ENCODE measurements around the gene GCSAM. TPM values are rescaled to one million over a fixed set of nuclear protein-coding genes. Genes with fewer than 3 reads are reported as not detected.

GCSAM gene
- total and polyA plus RNA-seq, 2 experiments from 2014 or later, result 0.86 TPM; not detected in 1

DNA sequence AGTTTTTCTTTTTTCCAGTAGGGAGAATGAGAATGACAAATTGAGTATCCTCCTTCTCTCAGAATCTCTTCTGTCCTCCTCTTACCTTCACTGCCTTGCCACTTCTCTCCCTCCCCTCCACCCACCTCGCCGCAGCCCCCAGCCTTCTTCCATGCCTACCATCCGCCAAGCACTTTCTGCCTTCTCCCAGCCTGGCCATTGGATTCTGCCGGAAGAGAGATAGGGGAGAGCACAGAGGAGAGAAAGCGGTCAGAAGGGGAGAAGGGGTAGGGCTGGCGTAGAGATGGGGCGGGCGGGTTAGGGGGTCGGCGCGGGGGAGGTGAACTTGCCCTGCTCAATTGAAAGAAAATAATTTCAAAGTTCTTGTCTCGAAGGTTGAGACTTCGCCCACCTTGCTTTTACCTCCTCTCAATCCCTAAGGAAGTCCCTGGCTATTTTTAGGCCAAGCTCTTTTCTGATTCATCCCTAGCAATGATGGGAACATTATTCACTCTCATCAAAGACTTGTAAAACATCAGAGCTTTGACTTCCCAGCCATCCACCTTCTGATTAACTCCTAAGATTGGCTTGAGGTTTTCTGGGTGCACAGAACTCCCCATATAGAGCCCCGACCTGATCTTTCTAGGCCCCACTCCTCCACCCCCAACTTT lies 46.0 kb downstream of the GCSAM start:
- peak overlapping the region; percentile 96 for H3K4me2 ChIP-seq
- ATAC-seq, result peak; percentile 27
- DNase-seq (ENCODE audit: low spot score), result peak; percentile 19
- peak overlapping the region; percentile 87 for H2AFZ ChIP-seq
- no peaks in the 10 kb centered on the region for H3K36me3 ChIP-seq (ENCODE audit: insufficient read depth)
- H3K27ac ChIP-seq (ENCODE audit: low read depth), result peak overlapping the region; percentile 85; the same call in 1 of the 2 replicates
- H3F3A ChIP-seq (replicated peaks; ENCODE audit: low read depth), result peaks cover 5% of the 10 kb centered on the region; the same call in 1 of the 2 replicates
- H3K27me3 ChIP-seq (ENCODE audit: insufficient read depth), result peaks cover 19% of the 10 kb centered on the region
- TF ChIP-seq POLR2AphosphoS5 (IDR thresholded peaks at IDR 0.05; ENCODE audit: low read depth) (no peak), ZNF114 (CRISPR knock-in tag; IDR thresholded peaks at IDR 0.05) (no peak), CREB1 (CRISPR knock-in tag; IDR thresholded peaks at IDR 0.05; ENCODE audit: low read depth) (no peak), NANOG (IDR thresholded peaks at IDR 0.05; ENCODE audit: borderline replicate concordance) (no peak), STAT1 (IDR thresholded peaks at IDR 0.05; ENCODE audit: unreplicated experiment) (no peak), ZNF331 (CRISPR knock-in tag; IDR thresholded peaks at IDR 0.05; ENCODE audit: low read depth) (no peak), EZH2phosphoT487 (IDR thresholded peaks at IDR 0.05; ENCODE audit: unreplicated experiment) (no peak), JUNB (IDR thresholded peaks at IDR 0.05; ENCODE audit: unreplicated experiment) (no peak), EZH2 (IDR thresholded peaks at IDR 0.05; ENCODE audit: low read depth, unreplicated experiment) (no peak)
- TF ChIP-seq, protein P1, sequence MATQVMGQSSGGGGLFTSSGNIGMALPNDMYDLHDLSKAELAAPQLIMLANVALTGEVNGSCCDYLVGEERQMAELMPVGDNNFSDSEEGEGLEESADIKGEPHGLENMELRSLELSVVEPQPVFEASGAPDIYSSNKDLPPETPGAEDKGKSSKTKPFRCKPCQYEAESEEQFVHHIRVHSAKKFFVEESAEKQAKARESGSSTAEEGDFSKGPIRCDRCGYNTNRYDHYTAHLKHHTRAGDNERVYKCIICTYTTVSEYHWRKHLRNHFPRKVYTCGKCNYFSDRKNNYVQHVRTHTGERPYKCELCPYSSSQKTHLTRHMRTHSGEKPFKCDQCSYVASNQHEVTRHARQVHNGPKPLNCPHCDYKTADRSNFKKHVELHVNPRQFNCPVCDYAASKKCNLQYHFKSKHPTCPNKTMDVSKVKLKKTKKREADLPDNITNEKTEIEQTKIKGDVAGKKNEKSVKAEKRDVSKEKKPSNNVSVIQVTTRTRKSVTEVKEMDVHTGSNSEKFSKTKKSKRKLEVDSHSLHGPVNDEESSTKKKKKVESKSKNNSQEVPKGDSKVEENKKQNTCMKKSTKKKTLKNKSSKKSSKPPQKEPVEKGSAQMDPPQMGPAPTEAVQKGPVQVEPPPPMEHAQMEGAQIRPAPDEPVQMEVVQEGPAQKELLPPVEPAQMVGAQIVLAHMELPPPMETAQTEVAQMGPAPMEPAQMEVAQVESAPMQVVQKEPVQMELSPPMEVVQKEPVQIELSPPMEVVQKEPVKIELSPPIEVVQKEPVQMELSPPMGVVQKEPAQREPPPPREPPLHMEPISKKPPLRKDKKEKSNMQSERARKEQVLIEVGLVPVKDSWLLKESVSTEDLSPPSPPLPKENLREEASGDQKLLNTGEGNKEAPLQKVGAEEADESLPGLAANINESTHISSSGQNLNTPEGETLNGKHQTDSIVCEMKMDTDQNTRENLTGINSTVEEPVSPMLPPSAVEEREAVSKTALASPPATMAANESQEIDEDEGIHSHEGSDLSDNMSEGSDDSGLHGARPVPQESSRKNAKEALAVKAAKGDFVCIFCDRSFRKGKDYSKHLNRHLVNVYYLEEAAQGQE (IDR thresholded peaks at IDR 0.05; ENCODE audit: unreplicated experiment), result no peak
- TF ChIP-seq, protein P2, sequence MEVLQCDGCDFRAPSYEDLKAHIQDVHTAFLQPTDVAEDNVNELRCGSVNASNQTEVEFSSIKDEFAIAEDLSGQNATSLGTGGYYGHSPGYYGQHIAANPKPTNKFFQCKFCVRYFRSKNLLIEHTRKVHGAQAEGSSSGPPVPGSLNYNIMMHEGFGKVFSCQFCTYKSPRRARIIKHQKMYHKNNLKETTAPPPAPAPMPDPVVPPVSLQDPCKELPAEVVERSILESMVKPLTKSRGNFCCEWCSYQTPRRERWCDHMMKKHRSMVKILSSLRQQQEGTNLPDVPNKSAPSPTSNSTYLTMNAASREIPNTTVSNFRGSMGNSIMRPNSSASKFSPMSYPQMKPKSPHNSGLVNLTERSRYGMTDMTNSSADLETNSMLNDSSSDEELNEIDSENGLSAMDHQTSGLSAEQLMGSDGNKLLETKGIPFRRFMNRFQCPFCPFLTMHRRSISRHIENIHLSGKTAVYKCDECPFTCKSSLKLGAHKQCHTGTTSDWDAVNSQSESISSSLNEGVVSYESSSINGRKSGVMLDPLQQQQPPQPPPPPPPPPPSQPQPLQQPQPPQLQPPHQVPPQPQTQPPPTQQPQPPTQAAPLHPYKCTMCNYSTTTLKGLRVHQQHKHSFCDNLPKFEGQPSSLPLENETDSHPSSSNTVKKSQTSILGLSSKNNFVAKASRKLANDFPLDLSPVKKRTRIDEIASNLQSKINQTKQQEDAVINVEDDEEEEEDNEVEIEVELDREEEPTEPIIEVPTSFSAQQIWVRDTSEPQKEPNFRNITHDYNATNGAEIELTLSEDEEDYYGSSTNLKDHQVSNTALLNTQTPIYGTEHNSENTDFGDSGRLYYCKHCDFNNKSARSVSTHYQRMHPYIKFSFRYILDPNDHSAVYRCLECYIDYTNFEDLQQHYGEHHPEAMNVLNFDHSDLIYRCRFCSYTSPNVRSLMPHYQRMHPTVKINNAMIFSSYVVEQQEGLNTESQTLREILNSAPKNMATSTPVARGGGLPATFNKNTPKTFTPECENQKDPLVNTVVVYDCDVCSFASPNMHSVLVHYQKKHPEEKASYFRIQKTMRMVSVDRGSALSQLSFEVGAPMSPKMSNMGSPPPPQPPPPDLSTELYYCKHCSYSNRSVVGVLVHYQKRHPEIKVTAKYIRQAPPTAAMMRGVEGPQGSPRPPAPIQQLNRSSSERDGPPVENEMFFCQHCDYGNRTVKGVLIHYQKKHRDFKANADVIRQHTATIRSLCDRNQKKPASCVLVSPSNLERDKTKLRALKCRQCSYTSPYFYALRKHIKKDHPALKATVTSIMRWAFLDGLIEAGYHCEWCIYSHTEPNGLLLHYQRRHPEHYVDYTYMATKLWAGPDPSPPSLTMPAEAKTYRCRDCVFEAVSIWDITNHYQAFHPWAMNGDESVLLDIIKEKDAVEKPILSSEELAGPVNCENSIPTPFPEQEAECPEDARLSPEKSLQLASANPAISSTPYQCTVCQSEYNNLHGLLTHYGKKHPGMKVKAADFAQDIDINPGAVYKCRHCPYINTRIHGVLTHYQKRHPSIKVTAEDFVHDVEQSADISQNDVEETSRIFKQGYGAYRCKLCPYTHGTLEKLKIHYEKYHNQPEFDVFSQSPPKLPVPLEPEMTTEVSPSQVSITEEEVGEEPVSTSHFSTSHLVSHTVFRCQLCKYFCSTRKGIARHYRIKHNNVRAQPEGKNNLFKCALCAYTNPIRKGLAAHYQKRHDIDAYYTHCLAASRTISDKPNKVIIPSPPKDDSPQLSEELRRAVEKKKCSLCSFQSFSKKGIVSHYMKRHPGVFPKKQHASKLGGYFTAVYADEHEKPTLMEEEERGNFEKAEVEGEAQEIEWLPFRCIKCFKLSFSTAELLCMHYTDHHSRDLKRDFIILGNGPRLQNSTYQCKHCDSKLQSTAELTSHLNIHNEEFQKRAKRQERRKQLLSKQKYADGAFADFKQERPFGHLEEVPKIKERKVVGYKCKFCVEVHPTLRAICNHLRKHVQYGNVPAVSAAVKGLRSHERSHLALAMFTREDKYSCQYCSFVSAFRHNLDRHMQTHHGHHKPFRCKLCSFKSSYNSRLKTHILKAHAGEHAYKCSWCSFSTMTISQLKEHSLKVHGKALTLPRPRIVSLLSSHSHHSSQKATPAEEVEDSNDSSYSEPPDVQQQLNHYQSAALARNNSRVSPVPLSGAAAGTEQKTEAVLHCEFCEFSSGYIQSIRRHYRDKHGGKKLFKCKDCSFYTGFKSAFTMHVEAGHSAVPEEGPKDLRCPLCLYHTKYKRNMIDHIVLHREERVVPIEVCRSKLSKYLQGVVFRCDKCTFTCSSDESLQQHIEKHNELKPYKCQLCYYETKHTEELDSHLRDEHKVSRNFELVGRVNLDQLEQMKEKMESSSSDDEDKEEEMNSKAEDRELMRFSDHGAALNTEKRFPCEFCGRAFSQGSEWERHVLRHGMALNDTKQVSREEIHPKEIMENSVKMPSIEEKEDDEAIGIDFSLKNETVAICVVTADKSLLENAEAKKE (CRISPR knock-in tag; IDR thresholded peaks at IDR 0.05), result no peak
- TF ChIP-seq, protein P3, sequence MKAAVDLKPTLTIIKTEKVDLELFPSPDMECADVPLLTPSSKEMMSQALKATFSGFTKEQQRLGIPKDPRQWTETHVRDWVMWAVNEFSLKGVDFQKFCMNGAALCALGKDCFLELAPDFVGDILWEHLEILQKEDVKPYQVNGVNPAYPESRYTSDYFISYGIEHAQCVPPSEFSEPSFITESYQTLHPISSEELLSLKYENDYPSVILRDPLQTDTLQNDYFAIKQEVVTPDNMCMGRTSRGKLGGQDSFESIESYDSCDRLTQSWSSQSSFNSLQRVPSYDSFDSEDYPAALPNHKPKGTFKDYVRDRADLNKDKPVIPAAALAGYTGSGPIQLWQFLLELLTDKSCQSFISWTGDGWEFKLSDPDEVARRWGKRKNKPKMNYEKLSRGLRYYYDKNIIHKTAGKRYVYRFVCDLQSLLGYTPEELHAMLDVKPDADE (IDR thresholded peaks at IDR 0.05), result no peak
- TF ChIP-seq, protein P4, sequence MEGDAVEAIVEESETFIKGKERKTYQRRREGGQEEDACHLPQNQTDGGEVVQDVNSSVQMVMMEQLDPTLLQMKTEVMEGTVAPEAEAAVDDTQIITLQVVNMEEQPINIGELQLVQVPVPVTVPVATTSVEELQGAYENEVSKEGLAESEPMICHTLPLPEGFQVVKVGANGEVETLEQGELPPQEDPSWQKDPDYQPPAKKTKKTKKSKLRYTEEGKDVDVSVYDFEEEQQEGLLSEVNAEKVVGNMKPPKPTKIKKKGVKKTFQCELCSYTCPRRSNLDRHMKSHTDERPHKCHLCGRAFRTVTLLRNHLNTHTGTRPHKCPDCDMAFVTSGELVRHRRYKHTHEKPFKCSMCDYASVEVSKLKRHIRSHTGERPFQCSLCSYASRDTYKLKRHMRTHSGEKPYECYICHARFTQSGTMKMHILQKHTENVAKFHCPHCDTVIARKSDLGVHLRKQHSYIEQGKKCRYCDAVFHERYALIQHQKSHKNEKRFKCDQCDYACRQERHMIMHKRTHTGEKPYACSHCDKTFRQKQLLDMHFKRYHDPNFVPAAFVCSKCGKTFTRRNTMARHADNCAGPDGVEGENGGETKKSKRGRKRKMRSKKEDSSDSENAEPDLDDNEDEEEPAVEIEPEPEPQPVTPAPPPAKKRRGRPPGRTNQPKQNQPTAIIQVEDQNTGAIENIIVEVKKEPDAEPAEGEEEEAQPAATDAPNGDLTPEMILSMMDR (conservative IDR thresholded peaks at IDR 0.05; ENCODE audit: low read depth in 2 of 2), result no peak
- H4K20me1 ChIP-seq (replicated peaks; ENCODE audit: insufficient read depth), result peaks cover 3% of the 10 kb centered on the region; the same call in 1 of the 2 replicates
- H3K9me2 ChIP-seq (ENCODE audit: insufficient read depth), result no peaks in the 10 kb centered on the region
- H3K4me1 ChIP-seq (ENCODE audit: insufficient read depth), result peaks cover 23% of the 10 kb centered on the region
- H3K79me2 ChIP-seq (replicated peaks; ENCODE audit: insufficient read depth), result peaks cover 48% of the 10 kb centered on the region
- peak overlapping the region; percentile 95 for H3K4me3 Mint-ChIP-seq
- H3K4me3 ChIP-seq, result peak overlapping the region; percentile 94
- H3K9me3 Mint-ChIP-seq, result no peaks in the 10 kb centered on the region
- peaks cover 36% of the 10 kb centered on the region for H3K4me1 Mint-ChIP-seq
- peaks cover 9% of the 10 kb centered on the region for H3K27me3 Mint-ChIP-seq (ENCODE audit: insufficient read depth, low read depth, poor library complexity)
- peak overlapping the region; percentile 81 for H3K27ac Mint-ChIP-seq
- H3K36me3 Mint-ChIP-seq (ENCODE audit: low read depth), result no peaks in the 10 kb centered on the region

Measured in GM23338 (cell line).